ENCODE results near the gene SPAG17.

GRCh38 chr1:117985973-117986372 is 199.1 kb downstream of the SPAG17 start:
- no peak for TF ChIP-seq POLR2A (IDR thresholded peaks at IDR 0.05; ENCODE audit: low read depth, low read length)
- no peak for TF ChIP-seq CTCF (conservative IDR thresholded peaks at IDR 0.05; ENCODE audit: low read depth, low read length)
- no peak for TF ChIP-seq MXI1 (IDR thresholded peaks at IDR 0.05; ENCODE audit: borderline replicate concordance, low read depth, low read length)
- no peak for TF ChIP-seq RFX5 (IDR thresholded peaks at IDR 0.05; ENCODE audit: low read depth, low read length)
- TF ChIP-seq RCOR1 (IDR thresholded peaks at IDR 0.05; ENCODE audit: insufficient replicate concordance, low read length), result no peak

All from IMR-90 (cell line).